ENCODE results near the gene OR10A4.
"Not testable (repeated sequence)": the region's sequence is repeated elsewhere in the genome, so short reads cannot be mapped to it uniquely, and the experiment has no call there.

OR10A4 gene

DNA sequence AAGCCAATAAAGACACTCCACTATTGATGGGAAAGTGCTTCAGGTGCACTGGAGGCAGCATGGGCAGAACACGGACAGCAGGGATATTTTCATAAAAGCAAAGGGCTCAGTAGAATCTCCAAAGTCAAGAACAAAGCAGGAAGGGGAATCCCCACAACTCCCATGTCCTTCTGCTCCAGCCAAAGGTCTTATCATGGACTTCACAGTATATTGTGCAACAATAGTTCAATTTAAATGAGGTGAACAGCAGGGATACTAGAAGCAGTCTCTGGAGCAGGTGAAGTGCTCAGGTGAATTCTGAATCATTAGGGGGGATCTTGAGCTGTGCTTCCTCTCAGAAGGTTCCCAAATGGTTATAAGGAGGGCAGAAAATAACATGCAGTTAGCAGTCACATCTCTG lies 22.5 kb downstream of the OR10A4 start:
- FAIRE-seq = no peak

DNA sequence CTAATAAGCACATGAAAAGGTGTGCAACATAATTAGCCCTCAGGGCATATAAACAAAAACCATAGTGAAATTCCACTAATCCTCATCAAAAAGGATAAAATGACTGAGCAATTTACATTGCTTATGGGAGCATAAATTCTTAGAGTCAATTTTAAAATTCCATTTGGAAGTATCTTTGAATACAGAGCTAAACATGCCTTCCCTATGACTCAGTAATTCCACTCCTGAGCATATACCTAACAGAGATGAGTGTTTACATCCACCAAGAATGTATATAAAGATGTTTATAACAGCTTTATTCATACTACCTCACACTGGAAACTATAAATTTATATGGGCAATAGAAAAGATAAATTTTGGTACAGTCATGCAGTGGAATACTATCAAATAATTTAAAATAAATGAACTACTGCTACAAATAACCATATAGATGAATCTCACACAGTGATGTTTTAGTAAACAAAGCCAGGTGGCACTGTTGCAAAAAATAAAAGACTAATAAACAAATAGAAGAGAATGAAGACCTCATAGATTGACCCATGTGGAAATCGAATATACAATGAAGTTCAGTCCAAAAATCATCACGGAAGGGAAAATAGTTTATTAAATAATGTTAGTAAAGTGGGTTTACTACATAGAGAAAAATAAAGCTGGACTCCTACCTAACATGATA lies 24.0 kb downstream of the OR10A4 start:
- no peak for FAIRE-seq

DNA sequence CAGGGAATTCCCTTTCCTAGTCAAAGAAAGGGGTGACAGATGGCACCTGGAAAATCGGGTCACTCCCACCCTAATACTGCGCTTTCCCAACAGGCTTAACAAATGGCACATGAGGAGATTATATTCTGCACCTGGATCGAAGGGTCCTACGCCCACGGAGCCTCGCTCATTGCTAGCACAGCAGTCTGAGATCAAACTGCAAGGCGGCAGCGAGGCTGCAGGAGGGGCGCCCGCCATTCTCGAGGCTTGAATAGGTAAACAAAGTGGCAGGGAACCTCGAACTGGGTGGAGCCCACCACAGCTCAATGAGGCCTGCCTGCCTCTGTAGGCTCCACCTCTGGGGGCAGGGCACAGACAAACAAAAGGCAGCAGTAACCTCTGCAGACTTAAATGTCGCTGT lies 28.4 kb downstream of the OR10A4 start:
- not testable (repeated sequence) for FAIRE-seq

DNA sequence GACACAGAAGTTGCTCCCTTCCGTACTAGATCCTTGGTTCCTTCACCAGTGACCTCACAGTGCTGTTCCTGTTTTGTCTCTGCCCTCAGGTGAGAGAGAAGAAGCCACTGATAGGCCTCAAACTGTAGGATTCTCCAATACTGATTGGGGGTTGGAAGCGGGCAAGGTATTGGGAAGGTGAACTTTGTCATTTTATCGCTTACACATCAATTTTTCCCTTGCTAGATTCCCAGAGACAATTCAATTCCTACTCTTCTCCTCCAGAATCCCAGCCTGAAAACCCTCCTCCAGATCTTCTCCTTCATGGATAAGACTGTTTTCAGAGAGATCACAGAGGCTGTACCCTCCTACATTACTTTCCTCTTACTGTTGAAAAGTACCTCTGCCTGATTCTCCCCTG lies 35.0 kb downstream of the OR10A4 start:
- FAIRE-seq = no peak

DNA sequence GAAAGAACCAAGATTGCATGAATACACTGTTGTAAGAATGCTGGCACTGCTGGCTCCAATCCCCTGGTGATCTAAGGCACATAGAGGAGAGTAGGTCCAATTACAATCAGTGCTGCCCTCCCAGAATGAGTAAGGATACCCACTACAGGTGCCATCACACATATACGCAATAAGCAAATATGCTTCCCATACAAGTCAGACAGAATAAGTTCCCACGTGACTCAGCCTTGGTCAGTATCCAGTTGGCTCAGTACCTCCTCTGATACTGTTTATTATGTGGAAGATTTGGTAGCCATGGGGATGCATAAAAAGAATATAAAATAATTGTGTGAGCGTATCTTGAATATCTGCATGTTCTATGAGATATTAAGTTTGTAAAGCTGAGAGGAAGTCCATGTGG lies 35.5 kb downstream of the OR10A4 start:
- FAIRE-seq = no peak

DNA sequence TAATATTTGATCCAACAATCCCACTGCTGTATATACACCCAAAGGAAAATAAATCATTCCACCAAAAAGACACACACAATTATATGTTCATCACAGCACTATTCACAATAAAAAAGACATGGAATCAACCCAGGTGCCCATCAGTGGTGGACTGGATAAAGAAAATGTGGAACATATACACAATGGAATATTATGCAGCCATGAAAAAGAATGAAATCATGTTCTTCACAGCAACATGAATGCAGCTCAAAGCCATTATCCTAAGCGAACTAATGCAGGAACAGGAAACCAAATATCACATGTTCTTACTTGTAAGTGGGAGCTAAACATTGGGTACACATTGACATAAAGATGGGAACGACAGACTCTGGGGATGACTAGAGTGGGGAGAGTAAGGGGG lies 43.3 kb downstream of the OR10A4 start:
- FAIRE-seq = no peak

DNA sequence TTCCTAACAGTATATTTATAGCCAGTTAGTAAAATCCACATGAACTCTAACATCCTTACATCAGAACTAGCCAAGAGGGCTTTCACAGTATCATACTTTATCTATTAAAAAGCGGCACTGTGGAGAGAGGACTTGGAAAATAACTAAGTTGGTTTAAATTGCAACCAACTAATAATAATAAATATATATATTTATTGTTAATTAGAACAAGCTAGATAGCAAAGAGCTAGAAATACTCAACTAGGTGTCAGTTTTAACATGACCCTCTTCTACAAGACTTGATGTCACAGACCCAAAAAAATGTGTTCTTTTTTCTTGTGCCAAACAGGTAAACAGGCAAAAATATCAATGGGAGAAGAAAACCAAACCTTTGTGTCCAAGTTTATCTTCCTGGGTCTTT lies 44.3 kb downstream of the OR10A4 start, which contains the start of gene OR2D3:
OR2D3 (plus strand) TSS at position 301 of the 400 bp plus-strand sequence; CDS start at position 301, 0 bp downstream.
- FAIRE-seq = no peak

DNA sequence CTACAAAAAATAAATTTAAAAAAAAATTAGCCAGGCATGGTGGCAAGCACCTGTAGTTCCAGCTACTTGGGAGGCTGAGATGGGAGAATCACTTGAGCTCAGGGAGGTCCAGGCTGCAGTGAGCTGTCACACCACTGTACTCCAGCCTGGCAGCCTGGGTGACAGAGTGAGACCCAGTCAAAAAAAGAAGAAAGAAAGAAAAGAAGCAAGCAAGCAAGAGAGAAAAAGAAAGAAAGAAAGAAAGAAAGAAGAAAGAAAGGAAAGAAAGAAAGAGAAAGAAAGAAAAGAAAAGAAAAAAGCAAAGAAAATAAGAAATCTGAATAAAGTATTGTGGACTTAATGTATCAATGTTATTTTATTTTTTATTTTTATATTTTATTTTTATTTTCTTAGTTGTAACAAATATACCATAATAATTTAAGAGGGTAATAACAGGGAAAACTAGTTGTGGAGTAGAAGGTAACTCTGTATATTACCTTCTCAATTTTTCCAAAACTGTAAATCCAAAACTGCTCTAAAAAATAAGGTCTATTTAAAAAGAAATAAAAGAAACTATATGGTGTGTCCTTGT lies 48.7 kb downstream of the OR10A4 start:
- peak; percentile 11 for FAIRE-seq

DNA sequence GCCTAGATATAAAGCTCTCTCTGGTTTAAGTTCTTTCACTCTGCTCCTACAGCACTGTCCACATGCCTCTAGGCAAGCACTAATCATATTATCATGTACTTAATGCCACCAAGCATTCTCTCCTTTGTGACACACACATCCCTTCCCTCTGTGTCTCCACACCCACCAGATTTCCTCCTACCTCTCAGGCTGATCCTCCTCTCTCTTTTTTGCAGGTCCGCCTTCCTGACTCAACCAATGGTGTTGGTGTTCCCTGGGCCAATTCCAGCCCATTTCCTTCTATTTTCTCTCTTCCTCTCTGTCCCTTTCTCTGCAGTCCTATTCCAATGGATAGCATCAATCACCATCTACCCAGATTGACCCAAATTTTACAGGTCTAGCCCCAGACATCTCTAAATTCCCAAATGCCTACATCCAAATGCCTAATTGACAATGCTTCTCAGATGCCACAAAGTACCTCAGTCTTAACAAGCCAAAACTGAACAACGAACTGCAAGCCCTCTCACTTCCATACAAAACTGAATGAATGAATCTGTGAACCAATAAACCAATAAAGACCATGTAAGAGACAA lies 49.3 kb downstream of the OR10A4 start:
- no peak for FAIRE-seq

DNA sequence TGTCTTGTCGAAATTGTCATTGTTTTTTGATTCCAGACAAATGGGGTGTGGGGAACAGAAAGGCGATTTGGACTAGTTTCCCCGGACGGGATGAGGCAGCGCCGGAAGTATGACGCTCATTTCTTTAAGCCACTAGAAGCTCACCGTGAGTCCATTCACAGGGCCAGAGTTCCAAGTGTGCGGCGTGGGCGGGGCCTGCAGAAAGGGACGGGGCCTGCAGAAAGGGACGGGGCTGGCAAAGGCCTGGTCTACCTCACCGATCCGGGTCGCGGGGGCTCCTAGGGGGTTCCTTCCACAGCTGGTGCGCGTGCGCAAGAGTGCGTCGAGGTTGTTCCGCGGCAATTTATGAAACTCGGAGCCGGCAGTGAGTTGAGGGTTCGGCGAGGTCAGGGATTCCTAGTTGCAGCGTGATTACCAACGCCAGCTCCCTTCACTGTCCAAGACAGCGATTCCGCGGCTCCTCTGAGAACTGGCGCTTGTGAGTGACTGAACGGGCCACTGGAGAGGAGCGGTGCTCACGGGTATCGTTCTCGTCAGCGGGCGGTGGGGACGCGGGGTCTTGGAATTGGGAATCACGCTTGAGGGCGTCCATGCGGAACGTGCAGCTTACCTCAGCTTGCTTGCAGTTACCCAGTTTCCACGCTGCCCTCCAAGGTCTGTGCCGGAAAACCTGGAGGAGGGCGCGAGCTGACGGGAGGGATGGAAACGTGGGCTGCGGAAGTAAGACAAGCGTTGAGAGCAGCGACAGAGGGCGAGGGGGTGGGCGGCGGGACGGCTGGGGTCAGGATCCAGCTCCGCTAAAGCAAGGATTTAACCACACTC lies 50.0 kb downstream of the OR10A4 start, which contains the start of gene ZNF215:
ZNF215 (plus strand) TSS at position 219 of the 822 bp plus-strand sequence. CDS start 5,847 bp downstream, outside the sequence.
- no peak for FAIRE-seq

DNA sequence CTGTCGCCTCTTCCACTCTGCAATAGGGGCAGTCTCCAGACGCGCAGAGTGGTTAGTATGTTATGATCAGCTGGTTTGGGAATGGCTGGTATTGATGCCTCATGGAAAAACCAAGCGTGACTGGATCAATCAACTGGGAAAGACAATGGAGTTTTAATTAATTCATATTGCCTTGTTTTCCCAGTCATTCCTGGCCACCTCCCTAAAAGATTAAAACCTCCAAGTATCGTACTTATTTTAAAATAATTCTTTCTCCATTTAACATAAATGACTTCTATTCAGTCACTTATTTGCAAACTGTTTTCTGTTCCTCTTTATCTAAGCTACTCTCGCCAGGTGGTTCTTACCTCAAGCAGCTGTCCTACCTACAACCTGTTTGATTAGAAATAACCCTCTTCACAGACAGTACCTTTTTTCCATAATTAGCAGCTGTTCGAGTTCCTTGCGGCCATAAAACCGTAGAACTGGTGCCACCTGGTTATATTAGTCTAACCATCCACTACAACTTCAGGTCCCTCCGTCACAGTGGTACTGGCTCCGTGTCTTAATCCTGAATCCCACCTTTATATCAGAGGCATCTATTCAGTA lies 50.7 kb downstream of the OR10A4 start:
- no peak for FAIRE-seq
